Measurements from ENCODE around the gene GULP1.

GULP1 gene

DNA sequence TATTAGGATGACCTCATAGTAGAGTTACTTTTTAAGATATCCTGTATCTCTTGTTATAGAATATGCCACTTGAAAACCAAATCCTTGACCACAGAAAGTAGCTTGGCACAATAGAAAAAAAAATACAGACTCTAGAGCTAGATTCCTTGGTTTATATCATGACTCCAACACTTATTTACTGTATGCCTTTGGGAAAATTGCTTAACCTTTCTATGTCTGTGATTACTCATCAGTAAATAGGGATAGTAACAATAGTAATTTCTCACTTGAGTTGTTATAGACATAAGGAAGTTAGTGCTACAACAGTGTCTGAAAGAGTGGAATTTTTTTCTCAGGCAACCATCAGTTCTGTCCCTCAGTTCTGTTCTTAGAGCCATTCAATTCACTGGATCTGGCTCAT lies 193.8 kb downstream of the GULP1 start:
- H3K4me1 Mint-ChIP-seq (ENCODE audit: low read depth) = no peaks in the 10 kb centered on the region
- H3K36me3 Mint-ChIP-seq (ENCODE audit: low read depth) = no peaks in the 10 kb centered on the region
- H3K27me3 Mint-ChIP-seq (ENCODE audit: low read depth) = no peaks in the 10 kb centered on the region
- DNase-seq (ENCODE audit: low spot score) = no peak
- no peak overlapping the region for H3K27ac Mint-ChIP-seq
- H3K9me3 Mint-ChIP-seq = no peaks in the 10 kb centered on the region
- no peak overlapping the region for H3K4me3 Mint-ChIP-seq

- DNase-seq (ENCODE audit: low spot score) = no peak
- H3K4me3 Mint-ChIP-seq = no peak overlapping the region
- H3K27ac Mint-ChIP-seq = no peak overlapping the region
- H3K36me3 Mint-ChIP-seq (ENCODE audit: low read depth) = no peaks in the 10 kb centered on the region
- no peaks in the 10 kb centered on the region for H3K4me1 Mint-ChIP-seq (ENCODE audit: low read depth)
- no peaks in the 10 kb centered on the region for H3K9me3 Mint-ChIP-seq
- H3K27me3 Mint-ChIP-seq (ENCODE audit: low read depth) = no peaks in the 10 kb centered on the region
Observed at GRCh38 chr2:188492751-188493150, 201.1 kb downstream of the GULP1 start.

GRCh38 chr2:188494906-188495305 lies 203.2 kb downstream of the GULP1 start:
- no peak for DNase-seq (ENCODE audit: low spot score)

GRCh38 chr2:188495969-188496431 lies 204.3 kb downstream of the GULP1 start:
- H3K36me3 Mint-ChIP-seq (ENCODE audit: low read depth) = no peaks in the 10 kb centered on the region
- H3K27me3 Mint-ChIP-seq (ENCODE audit: low read depth) = no peaks in the 10 kb centered on the region
- no peak overlapping the region for H3K27ac Mint-ChIP-seq
- H3K9me3 Mint-ChIP-seq = no peaks in the 10 kb centered on the region
- no peak for DNase-seq (ENCODE audit: low spot score)
- H3K4me3 Mint-ChIP-seq = no peak overlapping the region
- no peaks in the 10 kb centered on the region for H3K4me1 Mint-ChIP-seq (ENCODE audit: low read depth)

More at GRCh38 chr2:188494906-188495305, 203.2 kb downstream of the GULP1 start:
- Mint-ChIP-seq H3K36me3 (ENCODE audit: low read depth) (no peaks in the 10 kb centered on the region), H3K27me3 (ENCODE audit: low read depth) (no peaks in the 10 kb centered on the region), H3K27ac (no peak overlapping the region), H3K4me3 (no peak overlapping the region), H3K4me1 (ENCODE audit: low read depth) (no peaks in the 10 kb centered on the region), H3K9me3 (no peaks in the 10 kb centered on the region)

DNA sequence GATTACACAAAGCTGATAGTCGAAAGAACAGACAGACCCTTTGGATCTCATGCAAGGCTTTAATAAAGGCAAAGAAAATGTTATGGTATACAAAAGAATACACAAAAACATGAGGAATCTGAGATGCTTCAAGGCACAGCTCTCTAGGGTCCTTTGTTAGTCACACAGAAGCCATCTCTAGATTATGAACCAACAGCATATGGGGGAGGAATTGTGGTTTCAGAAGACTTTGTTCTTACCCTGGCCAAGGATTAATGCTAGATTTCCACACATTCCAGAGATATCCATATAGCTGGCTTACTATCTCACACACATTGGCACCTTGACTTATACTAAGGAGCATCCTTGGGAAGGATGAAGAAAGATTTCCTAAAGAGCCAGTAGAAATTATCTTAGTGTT lies 206.1 kb downstream of the GULP1 start:
- H3K27ac Mint-ChIP-seq = no peak overlapping the region
- H3K36me3 Mint-ChIP-seq (ENCODE audit: low read depth) = no peaks in the 10 kb centered on the region
- no peaks in the 10 kb centered on the region for H3K27me3 Mint-ChIP-seq (ENCODE audit: low read depth)
- H3K4me3 Mint-ChIP-seq = no peak overlapping the region
- H3K4me1 Mint-ChIP-seq (ENCODE audit: low read depth) = no peaks in the 10 kb centered on the region
- DNase-seq (ENCODE audit: low spot score) = no peak
- H3K9me3 Mint-ChIP-seq = no peaks in the 10 kb centered on the region

DNA sequence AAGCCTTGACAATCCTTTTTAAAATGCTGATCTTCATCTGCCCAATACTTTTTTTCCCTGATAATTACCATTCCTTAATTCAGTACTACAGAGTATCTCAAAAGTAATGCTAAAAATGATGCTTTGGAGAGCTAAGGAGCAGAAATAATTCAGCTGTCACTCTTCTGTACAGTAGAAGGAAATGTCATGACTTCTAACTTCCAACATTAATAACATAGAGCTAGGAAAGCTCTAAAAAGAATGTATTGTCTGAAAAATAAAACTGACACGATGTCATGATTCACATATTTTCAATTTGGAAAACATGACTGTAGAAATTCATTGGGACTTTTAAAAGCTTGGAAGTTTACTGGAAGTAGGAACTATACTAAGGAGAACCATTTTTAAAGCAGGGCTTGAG lies 212.3 kb downstream of the GULP1 start:
- H3K27me3 Mint-ChIP-seq (ENCODE audit: low read depth) = no peaks in the 10 kb centered on the region
- H3K9me3 Mint-ChIP-seq = no peaks in the 10 kb centered on the region
- no peak for DNase-seq (ENCODE audit: low spot score)
- no peak overlapping the region for H3K4me3 Mint-ChIP-seq
- H3K36me3 Mint-ChIP-seq (ENCODE audit: low read depth) = no peaks in the 10 kb centered on the region
- H3K27ac Mint-ChIP-seq = no peak overlapping the region
- H3K4me1 Mint-ChIP-seq (ENCODE audit: low read depth) = no peaks in the 10 kb centered on the region

DNA sequence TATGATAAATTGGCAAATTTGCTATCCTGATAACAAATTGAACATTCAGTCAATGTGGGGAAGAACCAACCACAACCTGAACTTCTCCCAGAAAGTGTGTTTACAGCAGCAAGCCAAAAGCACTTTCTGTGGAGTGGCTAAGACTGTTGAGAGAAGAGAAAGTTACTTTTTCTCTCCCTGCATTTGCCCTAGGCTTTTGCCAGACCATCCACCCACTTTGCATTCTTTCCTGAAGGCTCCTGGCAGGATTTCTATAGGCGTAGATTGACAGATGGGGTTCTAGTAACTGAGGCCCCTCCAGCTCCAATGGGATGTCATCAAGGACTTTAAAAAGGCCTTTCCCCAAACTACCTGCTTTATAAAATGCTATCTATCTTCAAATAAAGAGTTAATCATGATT lies 215.2 kb downstream of the GULP1 start:
- no peaks in the 10 kb centered on the region for H3K4me1 Mint-ChIP-seq (ENCODE audit: low read depth)
- H3K9me3 Mint-ChIP-seq = no peaks in the 10 kb centered on the region
- DNase-seq (ENCODE audit: low spot score) = no peak
- no peak overlapping the region for H3K4me3 Mint-ChIP-seq
- no peak overlapping the region for H3K27ac Mint-ChIP-seq
- H3K36me3 Mint-ChIP-seq (ENCODE audit: low read depth) = no peaks in the 10 kb centered on the region
- H3K27me3 Mint-ChIP-seq (ENCODE audit: low read depth) = no peaks in the 10 kb centered on the region

DNA sequence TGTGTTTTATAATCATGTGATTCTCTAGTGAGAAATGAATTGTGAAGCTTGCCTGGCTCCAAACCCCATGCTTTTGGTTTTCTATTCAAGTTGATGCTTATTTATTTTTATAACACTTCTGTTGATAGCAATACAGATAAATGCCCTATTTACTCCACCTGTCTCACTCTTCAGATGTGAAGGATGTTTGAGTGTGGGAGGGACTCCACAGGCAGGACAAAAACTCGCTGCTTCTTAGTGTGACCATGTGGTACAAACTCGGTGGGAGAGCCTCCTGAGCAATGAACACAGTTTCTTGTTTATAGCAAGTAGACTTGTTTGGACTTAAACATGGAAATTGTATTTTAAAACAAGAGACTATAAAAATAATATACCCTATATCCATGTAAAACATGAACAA lies 219.7 kb downstream of the GULP1 start:
- H3K9me3 Mint-ChIP-seq = no peaks in the 10 kb centered on the region
- H3K27ac Mint-ChIP-seq = no peak overlapping the region
- H3K4me3 Mint-ChIP-seq = no peak overlapping the region
- no peaks in the 10 kb centered on the region for H3K4me1 Mint-ChIP-seq (ENCODE audit: low read depth)
- H3K27me3 Mint-ChIP-seq (ENCODE audit: low read depth) = no peaks in the 10 kb centered on the region
- no peak for DNase-seq (ENCODE audit: low spot score)
- no peaks in the 10 kb centered on the region for H3K36me3 Mint-ChIP-seq (ENCODE audit: low read depth)

- no peak for DNase-seq (ENCODE audit: low spot score)
- H3K9me3 Mint-ChIP-seq = no peaks in the 10 kb centered on the region
- no peaks in the 10 kb centered on the region for H3K36me3 Mint-ChIP-seq (ENCODE audit: low read depth)
- no peaks in the 10 kb centered on the region for H3K4me1 Mint-ChIP-seq (ENCODE audit: low read depth)
- no peak overlapping the region for H3K4me3 Mint-ChIP-seq
- no peaks in the 10 kb centered on the region for H3K27me3 Mint-ChIP-seq (ENCODE audit: low read depth)
- H3K27ac Mint-ChIP-seq = no peak overlapping the region
Observed at GRCh38 chr2:188512456-188512855, 220.8 kb downstream of the GULP1 start.

- Mint-ChIP-seq H3K9me3 (no peaks in the 10 kb centered on the region), H3K27ac (no peak overlapping the region), H3K36me3 (ENCODE audit: low read depth) (no peaks in the 10 kb centered on the region), H3K27me3 (ENCODE audit: low read depth) (peaks cover 5% of the 10 kb centered on the region), H3K4me3 (no peak overlapping the region), H3K4me1 (ENCODE audit: low read depth) (no peaks in the 10 kb centered on the region)
- no peak for DNase-seq (ENCODE audit: low spot score)
Observed at GRCh38 chr2:188515918-188516317, 224.2 kb downstream of the GULP1 start.

- no peaks in the 10 kb centered on the region for H3K36me3 Mint-ChIP-seq (ENCODE audit: low read depth)
Observed at GRCh38 chr2:188517549-188518215, 226.0 kb downstream of the GULP1 start.

GRCh38 chr2:188518381-188518780 lies 226.7 kb downstream of the GULP1 start:
- Mint-ChIP-seq H3K27ac (no peak overlapping the region), H3K36me3 (ENCODE audit: low read depth) (no peaks in the 10 kb centered on the region), H3K9me3 (no peaks in the 10 kb centered on the region), H3K4me1 (ENCODE audit: low read depth) (no peaks in the 10 kb centered on the region), H3K4me3 (no peak overlapping the region), H3K27me3 (ENCODE audit: low read depth) (peaks cover 7% of the 10 kb centered on the region)
- no peak for DNase-seq (ENCODE audit: low spot score)

More at GRCh38 chr2:188517549-188518215, 226.0 kb downstream of the GULP1 start:
- H3K27ac Mint-ChIP-seq = no peak overlapping the region
- no peaks in the 10 kb centered on the region for H3K4me1 Mint-ChIP-seq (ENCODE audit: low read depth)
- H3K27me3 Mint-ChIP-seq (ENCODE audit: low read depth) = peaks cover 7% of the 10 kb centered on the region
- H3K9me3 Mint-ChIP-seq = no peaks in the 10 kb centered on the region
- H3K4me3 Mint-ChIP-seq = no peak overlapping the region
- DNase-seq (ENCODE audit: low spot score) = no peak

- no peak for DNase-seq (ENCODE audit: low spot score)
- H3K9me3 Mint-ChIP-seq = no peaks in the 10 kb centered on the region
- H3K4me3 Mint-ChIP-seq = no peak overlapping the region
- H3K4me1 Mint-ChIP-seq (ENCODE audit: low read depth) = no peaks in the 10 kb centered on the region
- no peaks in the 10 kb centered on the region for H3K36me3 Mint-ChIP-seq (ENCODE audit: low read depth)
- H3K27me3 Mint-ChIP-seq (ENCODE audit: low read depth) = peaks cover 7% of the 10 kb centered on the region
- H3K27ac Mint-ChIP-seq = no peak overlapping the region
Observed at GRCh38 chr2:188519136-188519535, 227.5 kb downstream of the GULP1 start.

GRCh38 chr2:188522517-188522916 lies 230.8 kb downstream of the GULP1 start:
- DNase-seq (ENCODE audit: low spot score) = no peak
- Mint-ChIP-seq H3K4me1 (ENCODE audit: low read depth) (no peaks in the 10 kb centered on the region), H3K9me3 (no peaks in the 10 kb centered on the region), H3K27ac (no peak overlapping the region), H3K36me3 (ENCODE audit: low read depth) (no peaks in the 10 kb centered on the region), H3K4me3 (no peak overlapping the region), H3K27me3 (ENCODE audit: low read depth) (peaks cover 7% of the 10 kb centered on the region)

- H3K36me3 Mint-ChIP-seq (ENCODE audit: low read depth) = no peaks in the 10 kb centered on the region
- H3K9me3 Mint-ChIP-seq = no peaks in the 10 kb centered on the region
- H3K4me3 Mint-ChIP-seq = no peak overlapping the region
Observed at GRCh38 chr2:188523919-188524318, 232.2 kb downstream of the GULP1 start.

More at GRCh38 chr2:188523919-188524318, 232.2 kb downstream of the GULP1 start:
- no peaks in the 10 kb centered on the region for H3K4me1 Mint-ChIP-seq (ENCODE audit: low read depth)
- H3K27me3 Mint-ChIP-seq (ENCODE audit: low read depth) = peaks cover 4% of the 10 kb centered on the region
- DNase-seq (ENCODE audit: low spot score) = no peak
- H3K27ac Mint-ChIP-seq = no peak overlapping the region
